ENCODE data around the gene MEPCE.

DNA sequence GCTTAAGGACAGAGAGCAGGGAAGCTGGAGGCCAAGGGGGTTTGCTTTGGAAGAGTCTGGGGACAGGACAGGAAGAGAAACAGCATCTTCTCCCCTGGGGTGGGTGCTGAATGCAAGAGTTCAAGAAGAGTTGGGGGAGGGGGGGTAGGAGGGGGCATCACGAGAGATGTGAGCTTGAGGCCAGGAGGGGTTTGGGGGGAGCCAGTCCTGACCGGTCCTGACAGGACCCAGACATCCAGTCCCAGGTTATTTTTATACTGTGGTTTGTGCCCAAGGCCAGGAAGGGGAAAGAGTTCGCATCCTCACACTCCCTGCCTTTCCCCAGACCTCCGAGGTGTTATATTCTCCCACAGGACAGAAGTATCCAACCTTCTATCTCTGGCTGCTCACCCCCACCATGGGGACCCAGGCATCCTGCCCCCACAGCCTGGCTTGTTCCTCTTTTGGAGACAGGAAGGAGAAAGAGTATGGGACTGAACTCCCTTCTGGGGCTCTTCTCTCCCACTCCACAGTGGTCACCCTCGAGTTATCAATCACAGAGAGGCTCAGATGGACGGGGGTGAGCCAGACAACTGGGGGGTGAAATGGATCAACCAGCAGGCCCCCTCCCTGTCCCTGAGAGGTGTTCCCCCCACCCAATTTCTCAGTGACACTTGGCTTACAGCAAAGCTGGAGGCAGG, 46.6 kb downstream of the MEPCE start:
- TF ChIP-seq, protein P1, sequence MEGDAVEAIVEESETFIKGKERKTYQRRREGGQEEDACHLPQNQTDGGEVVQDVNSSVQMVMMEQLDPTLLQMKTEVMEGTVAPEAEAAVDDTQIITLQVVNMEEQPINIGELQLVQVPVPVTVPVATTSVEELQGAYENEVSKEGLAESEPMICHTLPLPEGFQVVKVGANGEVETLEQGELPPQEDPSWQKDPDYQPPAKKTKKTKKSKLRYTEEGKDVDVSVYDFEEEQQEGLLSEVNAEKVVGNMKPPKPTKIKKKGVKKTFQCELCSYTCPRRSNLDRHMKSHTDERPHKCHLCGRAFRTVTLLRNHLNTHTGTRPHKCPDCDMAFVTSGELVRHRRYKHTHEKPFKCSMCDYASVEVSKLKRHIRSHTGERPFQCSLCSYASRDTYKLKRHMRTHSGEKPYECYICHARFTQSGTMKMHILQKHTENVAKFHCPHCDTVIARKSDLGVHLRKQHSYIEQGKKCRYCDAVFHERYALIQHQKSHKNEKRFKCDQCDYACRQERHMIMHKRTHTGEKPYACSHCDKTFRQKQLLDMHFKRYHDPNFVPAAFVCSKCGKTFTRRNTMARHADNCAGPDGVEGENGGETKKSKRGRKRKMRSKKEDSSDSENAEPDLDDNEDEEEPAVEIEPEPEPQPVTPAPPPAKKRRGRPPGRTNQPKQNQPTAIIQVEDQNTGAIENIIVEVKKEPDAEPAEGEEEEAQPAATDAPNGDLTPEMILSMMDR (IDR thresholded peaks at IDR 0.05), result no peak
- no peak for TF ChIP-seq EP300 (IDR thresholded peaks at IDR 0.05)
